Activated naive CD8-positive, alpha-beta T cell treated with anti-CD3 and anti-CD28 coated beads for 36 hours (primary cell): Measurements from ENCODE around the gene PYGM. TPM values are rescaled to one million over a fixed set of nuclear protein-coding genes. Genes with fewer than 3 reads are reported as not detected.

Experiments used
- DNase-seq: peaks from one replicate; pipeline ENCODE4 v3.0.0; 2021
- H3K27ac Mint-ChIP-seq: one replicate; pipeline ENCODE4 v1.8.0; 2022; ENCODE audit warnings: mild to moderate bottlenecking, moderate library complexity, mixed read lengths
- H3K27me3 Mint-ChIP-seq: one replicate; pipeline ENCODE4 v1.8.0; 2022; ENCODE audit warnings: mild to moderate bottlenecking, mixed read lengths
- H3K36me3 Mint-ChIP-seq: one replicate; pipeline ENCODE4 v1.8.0; 2021; ENCODE audit warnings: mild to moderate bottlenecking, mixed read lengths
- H3K4me1 Mint-ChIP-seq: one replicate; pipeline ENCODE4 v1.8.0; 2021; ENCODE audit warnings: mixed read lengths
- H3K4me3 Mint-ChIP-seq: one replicate; pipeline ENCODE4 v1.8.0; 2022; ENCODE audit warnings: mild to moderate bottlenecking, moderate library complexity, mixed read lengths
- H3K9me3 Mint-ChIP-seq: one replicate; pipeline ENCODE4 v1.8.0; 2022; ENCODE audit warnings: mixed read lengths
- total RNA-seq, 2 experiments: library from RNA; stranded (reverse); gene quantifications; one replicate each; pipeline ENCODE4 v1.2.3, GENCODE V29; 2021

The PYGM gene
- 1 to 10 TPM; 1.6 to 1.8 TPM for total RNA-seq

- Mint-ChIP-seq H3K36me3 (peaks cover 25% of the 10 kb centered on the region), H3K27me3 (no peaks in the 10 kb centered on the region), H3K4me3 (no peak within 1 kb of the TSS), H3K4me1 (peaks cover 48% of the 10 kb centered on the region), H3K27ac (peak within 1 kb of the TSS; percentile 83), H3K9me3 (no peaks in the 10 kb centered on the region)
- DNase-seq, result no peak
Observed at GRCh38 chr11:64759722-64760719, at the start of gene PYGM. Gene PYGM, minus strand, starts transcription at chr11:64759974. Its CDS starts 76 bp downstream, at chr11:64759898.

DNA sequence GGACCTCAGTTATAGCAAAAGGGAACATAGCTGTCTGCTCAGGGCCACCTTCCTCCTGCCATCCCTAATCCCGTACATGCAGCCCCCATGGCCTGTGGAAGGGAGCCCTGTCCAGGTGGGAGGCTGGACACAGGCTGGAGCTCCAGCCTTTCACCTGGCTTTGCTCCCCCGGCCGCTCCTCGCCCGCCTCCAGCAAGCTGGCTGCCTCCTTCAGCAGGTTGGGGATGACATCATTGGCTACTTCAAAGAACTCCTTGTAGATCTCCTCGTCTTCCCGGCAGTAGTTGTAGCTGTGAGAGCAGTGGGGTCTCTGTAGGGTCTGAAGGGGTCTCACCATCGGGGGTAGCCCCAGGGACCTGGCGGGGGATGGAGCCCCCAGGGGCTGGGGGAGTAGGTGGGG, 45.7 kb upstream of the PYGM start:
- H3K4me3 Mint-ChIP-seq, result no peak overlapping the region
- H3K9me3 Mint-ChIP-seq, result no peaks in the 10 kb centered on the region
- H3K36me3 Mint-ChIP-seq, result peaks cover 8% of the 10 kb centered on the region
- H3K27ac Mint-ChIP-seq, result no peak overlapping the region
- no peaks in the 10 kb centered on the region for H3K27me3 Mint-ChIP-seq
- DNase-seq, result no peak
- peaks cover 29% of the 10 kb centered on the region for H3K4me1 Mint-ChIP-seq

DNA sequence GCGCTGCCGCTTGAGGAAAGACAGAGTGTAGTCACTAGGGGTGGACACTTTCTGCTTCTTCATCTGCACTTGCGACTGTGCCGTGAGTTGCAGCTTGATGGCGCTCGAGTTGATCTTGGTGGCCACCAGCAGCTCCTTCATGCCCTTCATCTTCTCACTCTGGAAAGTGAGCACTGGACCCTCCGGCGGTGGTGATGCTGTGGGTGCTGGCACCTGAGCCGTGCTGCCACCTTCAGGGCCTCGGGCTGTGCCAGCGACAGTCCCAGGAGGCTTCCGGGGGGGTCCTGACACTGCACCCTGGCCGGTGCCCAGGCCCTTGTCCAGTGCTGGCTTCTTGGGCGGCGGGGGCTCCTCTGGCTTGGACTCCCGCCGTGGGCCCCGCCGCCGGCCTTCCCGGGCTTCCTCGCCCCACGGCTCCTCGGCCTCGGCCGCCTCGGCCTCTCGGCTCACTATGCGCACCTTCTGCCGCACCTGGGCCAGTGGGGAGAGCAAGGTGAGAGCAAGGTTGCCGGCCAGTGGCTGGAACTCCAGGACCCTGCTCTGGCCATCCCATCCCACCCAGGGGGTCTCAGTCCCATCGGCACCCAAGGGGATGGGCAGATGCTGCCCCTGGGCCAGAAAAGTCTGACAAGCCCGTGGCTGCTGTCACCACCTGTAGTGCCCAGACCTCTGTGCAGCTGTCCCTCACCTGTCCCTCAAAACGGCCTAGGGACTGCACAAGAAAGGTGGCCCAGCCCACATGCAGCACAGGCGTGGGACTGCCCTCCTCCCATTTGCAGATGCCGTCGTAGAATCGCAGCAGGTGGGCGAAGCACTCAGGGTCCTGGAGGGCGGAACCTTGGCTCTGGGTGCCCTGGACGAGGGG, 44.8 kb upstream of the PYGM start:
- Mint-ChIP-seq H3K9me3 (no peaks in the 10 kb centered on the region), H3K4me3 (peak overlapping the region; percentile 86), H3K27ac (no peak overlapping the region), H3K27me3 (no peaks in the 10 kb centered on the region), H3K4me1 (peaks cover 27% of the 10 kb centered on the region), H3K36me3 (peaks cover 6% of the 10 kb centered on the region)
- no peak for DNase-seq

DNA sequence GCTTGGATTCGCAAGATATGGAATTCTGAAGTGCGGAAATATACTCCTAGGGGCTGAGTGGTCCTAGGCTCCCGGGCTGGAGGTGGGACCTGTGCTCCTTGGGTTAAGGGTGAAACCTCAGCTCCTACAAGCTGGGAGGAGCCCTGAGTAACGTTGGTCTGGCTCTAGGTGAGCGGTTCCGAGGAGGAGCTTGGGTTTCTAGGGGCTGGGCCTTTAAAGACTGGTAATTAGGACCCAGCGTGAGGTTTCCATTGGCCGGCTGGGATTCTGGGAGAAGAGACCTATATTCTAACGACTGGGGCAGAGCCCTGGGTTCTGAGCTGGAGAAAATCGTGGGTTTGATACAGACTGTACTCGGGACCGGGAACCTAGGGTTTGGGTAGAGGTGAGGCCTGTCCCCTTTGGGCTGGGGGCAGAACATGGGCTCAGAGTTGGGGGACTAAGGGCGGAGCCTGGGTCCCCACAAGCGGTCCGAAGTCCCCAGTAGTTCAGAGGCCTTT, 44.1 kb upstream of the PYGM start:
- peaks cover 6% of the 10 kb centered on the region for H3K36me3 Mint-ChIP-seq
- H3K9me3 Mint-ChIP-seq, result no peaks in the 10 kb centered on the region
- H3K4me1 Mint-ChIP-seq, result peaks cover 22% of the 10 kb centered on the region
- H3K27ac Mint-ChIP-seq, result peak overlapping the region; percentile 92
- no peak for DNase-seq
- peak overlapping the region; percentile 86 for H3K4me3 Mint-ChIP-seq
- no peaks in the 10 kb centered on the region for H3K27me3 Mint-ChIP-seq

DNA sequence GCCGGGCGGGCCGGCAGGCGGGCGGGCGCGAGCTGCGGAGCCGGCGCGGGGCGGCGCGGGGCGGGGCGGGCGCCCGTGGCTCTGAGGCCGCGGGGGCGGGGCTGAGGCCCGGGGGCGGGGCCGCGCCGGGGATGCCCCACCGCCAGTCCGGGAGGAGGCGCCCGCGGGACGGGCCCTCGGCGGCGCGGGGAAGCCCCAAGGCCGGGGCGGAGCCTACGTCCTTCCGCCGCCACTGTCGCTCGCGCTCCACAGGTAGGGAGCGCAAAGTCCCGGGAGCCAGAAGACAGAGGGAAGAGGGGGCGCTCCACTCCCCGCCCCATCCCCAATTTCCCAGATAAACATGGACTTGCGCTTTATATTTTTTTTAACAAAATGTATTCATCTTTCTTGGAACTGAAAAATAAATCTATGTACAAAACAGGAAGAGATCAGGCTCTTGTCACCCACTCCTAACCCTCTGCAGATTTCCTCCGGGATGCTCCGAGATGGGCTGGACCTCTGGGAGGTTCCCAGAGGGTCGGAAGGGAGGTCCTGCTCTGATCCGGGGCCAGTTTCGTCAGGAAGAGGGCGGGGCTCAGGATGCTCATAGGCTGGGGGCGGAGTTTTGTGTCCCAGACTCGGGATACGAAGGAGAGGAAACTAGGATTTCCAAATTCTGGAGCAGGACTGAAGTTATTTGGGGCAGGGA, 43.5 kb upstream of the PYGM start, which contains the start of gene MAP4K2:
Gene MAP4K2, minus strand, starts transcription at position 57 of the 688 bp plus-strand sequence. CDS start 65 bp downstream, outside the sequence.
- Mint-ChIP-seq H3K27me3 (no peaks in the 10 kb centered on the region), H3K36me3 (peaks cover 6% of the 10 kb centered on the region), H3K4me1 (peaks cover 22% of the 10 kb centered on the region), H3K4me3 (peak within 1 kb of the TSS; percentile 86), H3K9me3 (no peaks in the 10 kb centered on the region), H3K27ac (peak within 1 kb of the TSS; percentile 92)
- peak; percentile 94 for DNase-seq

- Mint-ChIP-seq H3K9me3 (no peaks in the 10 kb centered on the region), H3K27ac (peak overlapping the region; percentile 77), H3K36me3 (peaks cover 2% of the 10 kb centered on the region), H3K4me3 (peak overlapping the region; percentile 82), H3K4me1 (peaks cover 22% of the 10 kb centered on the region), H3K27me3 (no peaks in the 10 kb centered on the region)
- no peak for DNase-seq
Observed at GRCh38 chr11:64802370-64803157, 42.8 kb upstream of the PYGM start.

DNA sequence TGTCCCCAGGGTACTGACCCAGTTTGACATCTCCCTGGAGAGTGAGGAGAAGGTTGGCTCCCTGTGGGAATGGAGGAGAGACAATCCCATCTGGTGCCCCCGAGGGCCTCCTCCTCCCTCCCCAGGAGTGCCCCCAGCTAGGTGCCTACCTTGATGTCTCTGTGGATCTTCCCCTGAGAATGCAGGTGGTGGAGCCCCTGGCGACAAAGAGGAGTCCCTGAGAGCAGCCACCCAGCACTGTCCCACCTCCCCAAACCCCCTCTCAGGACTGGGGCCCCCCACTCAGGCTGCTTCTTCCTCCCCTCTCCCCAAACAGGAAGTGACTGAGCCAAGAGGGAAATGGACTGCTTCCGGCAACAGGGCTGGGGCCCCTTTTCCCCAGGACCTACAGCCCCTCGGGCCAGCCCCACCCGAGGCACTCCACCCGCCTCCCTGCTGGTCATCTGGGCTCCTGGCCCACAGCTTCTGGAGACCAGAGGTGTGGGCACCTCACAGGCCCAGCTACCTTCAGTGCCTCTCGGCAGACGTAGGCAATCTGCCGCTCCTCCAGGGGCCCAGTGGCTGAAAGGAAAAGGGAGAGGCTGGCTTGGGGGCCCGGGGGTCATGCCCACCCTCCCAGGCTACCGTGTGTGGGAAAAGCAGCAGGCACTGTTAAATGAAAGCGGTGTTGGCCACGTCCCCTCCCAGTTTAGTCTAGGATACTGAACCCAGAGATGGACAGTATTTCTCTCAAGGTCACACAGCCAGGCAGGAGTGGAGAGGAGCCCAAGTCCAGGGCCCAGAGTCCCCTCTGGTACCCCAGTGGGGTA, 42.0 kb upstream of the PYGM start:
- peak overlapping the region; percentile 77 for H3K27ac Mint-ChIP-seq
- H3K9me3 Mint-ChIP-seq, result no peaks in the 10 kb centered on the region
- no peak for DNase-seq
- H3K36me3 Mint-ChIP-seq, result peaks cover 2% of the 10 kb centered on the region
- H3K27me3 Mint-ChIP-seq, result no peaks in the 10 kb centered on the region
- peaks cover 19% of the 10 kb centered on the region for H3K4me1 Mint-ChIP-seq
- peak overlapping the region; percentile 82 for H3K4me3 Mint-ChIP-seq

GRCh38 chr11:64801158-64801464, 41.3 kb upstream of the PYGM start:
- Mint-ChIP-seq H3K36me3 (peaks cover 2% of the 10 kb centered on the region), H3K9me3 (no peaks in the 10 kb centered on the region), H3K27ac (peak overlapping the region; percentile 77), H3K4me1 (peaks cover 19% of the 10 kb centered on the region), H3K27me3 (no peaks in the 10 kb centered on the region), H3K4me3 (peak overlapping the region; percentile 82)
- DNase-seq, result no peak

DNA sequence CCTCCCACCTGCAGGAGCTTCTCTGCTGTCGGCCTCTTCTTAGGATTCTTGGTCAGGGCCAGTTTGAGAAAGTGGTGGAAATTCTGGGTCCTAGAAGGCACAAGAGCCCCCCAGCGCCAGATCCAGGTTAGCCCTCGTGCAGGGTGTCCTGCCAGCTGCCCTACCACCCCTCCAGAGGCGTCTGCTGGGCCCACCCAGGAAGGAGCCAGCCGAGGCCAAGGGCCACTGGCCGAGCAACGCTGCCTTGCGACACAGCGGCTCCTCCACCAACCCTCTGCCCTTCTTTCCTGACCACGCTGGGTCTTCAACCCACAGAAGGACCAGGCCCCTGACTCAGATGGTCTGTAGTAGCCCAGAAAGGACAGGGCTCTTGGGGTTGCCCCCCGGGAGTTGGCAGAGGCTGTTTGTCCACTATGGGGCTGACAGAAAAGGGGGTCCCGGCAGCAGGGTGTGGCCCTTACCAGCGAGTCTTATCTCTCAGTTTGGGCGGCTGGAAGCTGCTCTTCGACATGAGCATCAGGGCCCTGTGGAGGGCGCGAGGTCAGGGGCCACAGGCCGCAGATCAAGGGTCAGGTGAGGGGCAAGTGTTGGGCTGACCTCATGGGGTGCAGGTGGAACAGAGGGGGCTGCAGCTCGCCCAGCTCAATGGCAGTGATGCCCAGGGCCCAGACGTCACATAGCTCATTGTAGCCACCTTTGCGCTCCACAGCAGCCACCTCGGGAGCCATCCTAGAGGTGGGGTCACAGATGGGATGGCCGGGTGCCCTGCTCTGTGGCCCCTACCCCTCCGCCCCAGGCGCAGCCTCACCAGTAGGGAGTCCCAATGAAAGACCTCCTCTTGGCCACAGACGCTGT, 40.8 kb upstream of the PYGM start:
- Mint-ChIP-seq H3K27ac (peak overlapping the region; percentile 77), H3K27me3 (no peaks in the 10 kb centered on the region), H3K9me3 (no peaks in the 10 kb centered on the region), H3K4me3 (peak overlapping the region; percentile 82), H3K36me3 (peaks cover 6% of the 10 kb centered on the region), H3K4me1 (peaks cover 23% of the 10 kb centered on the region)
- no peak for DNase-seq

GRCh38 chr11:64799623-64800302, 40.0 kb upstream of the PYGM start:
- H3K9me3 Mint-ChIP-seq, result no peaks in the 10 kb centered on the region
- no peak for DNase-seq
- no peaks in the 10 kb centered on the region for H3K27me3 Mint-ChIP-seq
- H3K36me3 Mint-ChIP-seq, result peaks cover 7% of the 10 kb centered on the region
- no peak overlapping the region for H3K4me3 Mint-ChIP-seq
- H3K4me1 Mint-ChIP-seq, result peaks cover 26% of the 10 kb centered on the region
- peak overlapping the region; percentile 21 for H3K27ac Mint-ChIP-seq

DNA sequence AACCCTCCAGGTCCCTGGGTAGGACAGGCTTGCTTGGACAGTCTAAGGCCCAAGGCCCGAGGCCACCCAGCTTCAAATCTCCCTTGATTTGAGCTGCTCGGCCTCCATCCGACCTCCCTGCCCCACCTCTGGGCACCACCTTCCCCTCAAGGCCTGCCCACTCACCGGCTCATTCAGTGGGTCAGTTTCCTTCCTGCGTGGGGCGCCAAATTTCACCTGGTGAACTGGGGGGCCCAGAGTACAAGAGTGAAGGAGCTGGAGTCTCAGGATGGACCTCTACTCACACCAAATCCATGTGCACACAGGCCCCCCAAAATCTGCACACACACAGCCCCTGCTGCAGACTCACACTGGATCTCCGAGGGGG, 39.5 kb upstream of the PYGM start:
- no peak for DNase-seq
- H3K27ac Mint-ChIP-seq, result no peak overlapping the region
- H3K27me3 Mint-ChIP-seq, result no peaks in the 10 kb centered on the region
- peaks cover 30% of the 10 kb centered on the region for H3K4me1 Mint-ChIP-seq
- H3K4me3 Mint-ChIP-seq, result no peak overlapping the region
- H3K36me3 Mint-ChIP-seq, result peaks cover 7% of the 10 kb centered on the region
- no peaks in the 10 kb centered on the region for H3K9me3 Mint-ChIP-seq

DNA sequence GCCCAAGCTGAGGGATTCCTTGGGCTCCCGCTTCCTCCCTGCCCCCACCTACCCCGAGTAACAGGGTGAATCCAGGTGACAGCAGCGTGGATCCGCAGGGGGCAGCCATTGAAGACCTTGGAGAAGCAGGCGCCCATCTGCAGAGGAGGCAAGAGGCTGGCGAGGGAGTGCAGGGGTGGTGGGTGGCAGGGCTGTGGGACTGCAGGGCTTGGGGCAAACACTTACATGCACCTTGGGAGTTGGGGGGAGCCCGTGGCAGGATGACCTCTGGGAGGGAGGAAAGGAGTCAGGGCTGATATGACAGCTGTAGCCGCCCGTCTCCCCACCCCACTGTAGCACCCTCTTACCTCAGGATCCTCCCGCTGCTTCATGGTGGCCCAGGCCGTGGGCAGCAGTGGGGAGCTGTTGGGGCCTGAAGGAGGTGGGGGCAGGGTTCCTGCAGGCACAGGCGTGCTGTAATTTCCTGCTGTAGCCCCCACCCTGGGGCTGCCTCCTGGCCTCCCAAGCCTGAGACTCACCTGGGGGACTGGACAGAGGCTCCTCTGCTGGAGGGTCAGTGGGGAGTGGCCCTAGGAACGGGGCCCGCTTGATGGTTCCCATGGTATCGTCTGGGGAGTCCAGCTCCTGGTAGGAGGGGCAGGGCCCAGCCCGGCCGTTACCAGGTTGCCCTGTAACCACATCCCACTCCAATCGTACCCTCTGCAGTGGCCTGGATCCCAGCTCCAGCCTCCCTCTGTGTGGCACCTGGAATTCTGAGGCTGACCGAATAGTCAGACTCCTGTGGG, 37.2 kb upstream of the PYGM start:
- H3K4me1 Mint-ChIP-seq, result peaks cover 29% of the 10 kb centered on the region
- no peak for DNase-seq
- H3K27me3 Mint-ChIP-seq, result no peaks in the 10 kb centered on the region
- H3K27ac Mint-ChIP-seq, result peak overlapping the region; percentile 69
- peaks cover 9% of the 10 kb centered on the region for H3K36me3 Mint-ChIP-seq
- no peak overlapping the region for H3K4me3 Mint-ChIP-seq
- H3K9me3 Mint-ChIP-seq, result no peaks in the 10 kb centered on the region
